ENCODE data around the gene ATP5F1C.

- TF ChIP-seq FOXP4 (CRISPR knock-in tag; IDR thresholded peaks at IDR 0.05): no peak
- no peak for TF ChIP-seq CTCF (IDR thresholded peaks at IDR 0.05)
Measured at GRCh38 chr10:7819121-7819460, 31.1 kb downstream of the ATP5F1C start.

Measured in WTC11 (cell line).